OCI-LY7 (cell line): ENCODE data around the gene CYB561. TPM values are rescaled to one million over a fixed set of nuclear protein-coding genes. Genes with fewer than 3 reads are reported as not detected.

Experiments
- BruUV-seq: library from RNA; stranded (reverse); fragments of 400-500 nt; replicated peaks from 2 replicates; lab custom pipeline; 2021; lab: Mats Ljungman, UMichigan
- CTCF ChIA-PET: fragments of 300-600 bp; sonication (Branson Sonifier 250); formaldehyde crosslinking; loops from one replicate; lab custom pipeline; 2022; ENCODE audit warnings: antibody characterized with exemption; ENCODE audit not compliant: unreplicated experiment; lab: Charles Lee
- POLR2A ChIA-PET: fragments of 300-600 bp; sonication (Branson Sonifier 250); formaldehyde crosslinking; loops from one replicate; lab custom pipeline; 2022; ENCODE audit warnings: antibody characterized with exemption; lab: Charles Lee
- DNase-seq: peaks from one replicate; pipeline ENCODE4 v3.0.0-alpha.2; 2015; ENCODE audit warnings: low spot score
- H2AFZ ChIP-seq: fragments of 200-600 bp; sonication (generic), shearing (Covaris generic); 2 replicates; pipeline ENCODE4 v1.6.1; 2014; ENCODE audit warnings: mild to moderate bottlenecking, antibody characterized with exemption, low read length, moderate library complexity
- H3K27ac ChIP-seq: fragments of 200-600 bp; sonication (generic); 2 replicates; pipeline ENCODE4 v1.5.1; 2014; ENCODE audit warnings: mixed run types, low read depth, mild to moderate bottlenecking, moderate library complexity, low read length, inconsistent platforms; ENCODE audit not compliant: poor library complexity, severe bottlenecking
- H3K36me3 ChIP-seq: fragments of 200-600 bp; sonication (generic); 2 replicates; pipeline ENCODE4 v1.6.1; 2014; ENCODE audit warnings: mild to moderate bottlenecking, antibody characterized with exemption, low read length, moderate library complexity, mixed read lengths; ENCODE audit not compliant: insufficient read depth
- H3K4me1 ChIP-seq: fragments of 200-600 bp; sonication (generic); 2 replicates; pipeline ENCODE4 v1.5.1; 2014; ENCODE audit warnings: mild to moderate bottlenecking, low read length; ENCODE audit not compliant: insufficient read depth, poor library complexity, severe bottlenecking
- H3K4me2 ChIP-seq: fragments of 200-600 bp; sonication (generic); 2 replicates; pipeline ENCODE4 v1.6.1; 2014; ENCODE audit warnings: mild to moderate bottlenecking, low read length
- H3K4me3 ChIP-seq: fragments of 200-600 bp; sonication (generic); 2 replicates; pipeline ENCODE4 v1.5.1; 2014; ENCODE audit warnings: mild to moderate bottlenecking, low read depth, low read length; ENCODE audit not compliant: poor library complexity, severe bottlenecking
- H3K79me2 ChIP-seq: fragments of 200-600 bp; sonication (generic); 2 replicates; pipeline ENCODE4 v1.6.1; 2016; ENCODE audit warnings: low read depth, mild to moderate bottlenecking, low read length, moderate library complexity, mixed read lengths; ENCODE audit not compliant: insufficient read depth
- H3K9me2 ChIP-seq: fragments of 200-600 bp; sonication (generic); 2 replicates; pipeline ENCODE4 v1.6.1; 2016; ENCODE audit warnings: mild to moderate bottlenecking, low read length, mixed read lengths; ENCODE audit not compliant: insufficient read depth
- H3K9me3 ChIP-seq: fragments of 200-600 bp; sonication (generic); 2 replicates; pipeline ENCODE4 v1.6.1; 2014; ENCODE audit warnings: mild to moderate bottlenecking, mixed run types, low read length, mixed read lengths
- H4K20me1 ChIP-seq: fragments of 200-600 bp; sonication (generic); 2 replicates; pipeline ENCODE4 v1.6.1; 2014; ENCODE audit warnings: mild to moderate bottlenecking, antibody characterized with exemption, low read length, moderate library complexity, mixed read lengths; ENCODE audit not compliant: insufficient read depth
- EZH2phosphoT487 ChIP-seq: fragments of 200-600 bp; sonication (generic); IDR thresholded peaks from 2 replicates; pipeline ENCODE4 v1.6.1; 2018; ENCODE audit warnings: low read depth, borderline replicate concordance, mild to moderate bottlenecking, mixed run types, antibody characterized with exemption, low read length, moderate library complexity, mixed read lengths
- intact Hi-C: fragments of 100-400 bp; cut with micrococcal nuclease; formaldehyde crosslinking; loops from one replicate; pipeline ENCODE4 v1.10.0; 2022; ENCODE audit not compliant: unreplicated experiment
- total RNA-seq, 2 experiments: library from RNA; depleted of rRNA in 1 of 2; stranded (reverse); fragments of >200 nt in 1 of 2; shearing (Covaris generic) in 1 of 2; gene quantifications; 2 replicates each; pipeline ENCODE4 v1.2.3, GENCODE V29; 2014 to 2022
- TF ChIP-seq, protein P1 (sequence below): fragments of 200-600 bp; sonication (generic); conservative IDR thresholded peaks from 2 replicates; pipeline ENCODE4 v1.5.1; 2014; ENCODE audit warnings: mild to moderate bottlenecking, antibody characterized with exemption, low read length, moderate library complexity, mixed read lengths

CYB561 gene
- total RNA-seq, 2 experiments from 2014 or later, result not detected

DNA sequence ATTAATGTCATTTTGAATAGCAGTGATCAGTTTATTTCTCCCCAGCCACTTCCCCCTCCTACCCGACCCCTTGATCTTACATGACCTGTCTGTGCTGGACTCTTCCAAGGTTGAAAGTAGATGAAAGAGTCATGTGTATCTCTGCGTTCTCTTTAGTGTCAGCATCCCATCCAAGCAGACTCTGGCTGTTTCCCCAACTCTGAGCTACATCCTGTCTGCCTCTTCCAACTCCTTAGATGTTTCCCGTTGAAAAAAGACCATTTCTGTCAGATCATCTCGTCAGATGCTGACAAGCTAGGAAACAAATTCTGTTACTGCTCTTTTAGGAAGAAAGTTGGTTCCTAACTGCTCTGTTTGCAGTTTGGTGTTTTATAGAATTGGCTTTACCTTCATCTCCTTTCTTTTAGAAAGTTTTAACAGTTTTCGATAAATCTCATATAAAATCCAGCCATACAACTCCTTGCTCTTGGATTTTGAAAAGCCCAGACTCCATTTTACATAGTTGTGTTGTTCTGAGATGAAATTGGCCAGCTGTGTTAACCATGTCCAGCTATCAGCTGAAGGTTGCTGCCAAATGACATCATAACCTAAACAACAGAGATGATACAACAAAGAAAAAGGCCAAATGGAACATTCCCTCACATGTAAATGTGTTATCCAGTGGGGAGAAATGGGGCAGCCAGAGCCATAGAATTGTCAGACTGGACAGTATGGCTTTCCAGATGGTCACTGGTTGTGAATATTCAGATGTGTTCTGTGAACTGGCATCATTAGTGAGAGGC is 43.5 kb downstream of the CYB561 start:
- ChIA-PET POLR2A (interaction anchor here (0.6 kb wide), 1 partner anchor 201 kb away, joined by 4 read pairs; no protein-coding TSS in a partner anchor), CTCF (no interaction called here)
- Histone ChIP-seq H3K4me3 (no peak overlapping the region), H3K36me3 (no peaks in the 10 kb centered on the region), H4K20me1 (no peaks in the 10 kb centered on the region), H2AFZ (no peak overlapping the region), H3K9me3 (no peaks in the 10 kb centered on the region), H3K9me2 (no peaks in the 10 kb centered on the region), H3K27ac (no peak overlapping the region), H3K4me1 (peaks cover 8% of the 10 kb centered on the region), H3K79me2 (no peaks in the 10 kb centered on the region), H3K4me2 (no peak overlapping the region)
- DNase-seq, result no peak
- BruUV-seq, result no TSS peak
- no peak for TF ChIP-seq EZH2phosphoT487
- TF ChIP-seq, protein P1, sequence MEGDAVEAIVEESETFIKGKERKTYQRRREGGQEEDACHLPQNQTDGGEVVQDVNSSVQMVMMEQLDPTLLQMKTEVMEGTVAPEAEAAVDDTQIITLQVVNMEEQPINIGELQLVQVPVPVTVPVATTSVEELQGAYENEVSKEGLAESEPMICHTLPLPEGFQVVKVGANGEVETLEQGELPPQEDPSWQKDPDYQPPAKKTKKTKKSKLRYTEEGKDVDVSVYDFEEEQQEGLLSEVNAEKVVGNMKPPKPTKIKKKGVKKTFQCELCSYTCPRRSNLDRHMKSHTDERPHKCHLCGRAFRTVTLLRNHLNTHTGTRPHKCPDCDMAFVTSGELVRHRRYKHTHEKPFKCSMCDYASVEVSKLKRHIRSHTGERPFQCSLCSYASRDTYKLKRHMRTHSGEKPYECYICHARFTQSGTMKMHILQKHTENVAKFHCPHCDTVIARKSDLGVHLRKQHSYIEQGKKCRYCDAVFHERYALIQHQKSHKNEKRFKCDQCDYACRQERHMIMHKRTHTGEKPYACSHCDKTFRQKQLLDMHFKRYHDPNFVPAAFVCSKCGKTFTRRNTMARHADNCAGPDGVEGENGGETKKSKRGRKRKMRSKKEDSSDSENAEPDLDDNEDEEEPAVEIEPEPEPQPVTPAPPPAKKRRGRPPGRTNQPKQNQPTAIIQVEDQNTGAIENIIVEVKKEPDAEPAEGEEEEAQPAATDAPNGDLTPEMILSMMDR, result no peak
- intact Hi-C loops, result loop anchor here (5.0 kb wide), 1 partner anchor 1320 kb away; no protein-coding TSS in a partner anchor

DNA sequence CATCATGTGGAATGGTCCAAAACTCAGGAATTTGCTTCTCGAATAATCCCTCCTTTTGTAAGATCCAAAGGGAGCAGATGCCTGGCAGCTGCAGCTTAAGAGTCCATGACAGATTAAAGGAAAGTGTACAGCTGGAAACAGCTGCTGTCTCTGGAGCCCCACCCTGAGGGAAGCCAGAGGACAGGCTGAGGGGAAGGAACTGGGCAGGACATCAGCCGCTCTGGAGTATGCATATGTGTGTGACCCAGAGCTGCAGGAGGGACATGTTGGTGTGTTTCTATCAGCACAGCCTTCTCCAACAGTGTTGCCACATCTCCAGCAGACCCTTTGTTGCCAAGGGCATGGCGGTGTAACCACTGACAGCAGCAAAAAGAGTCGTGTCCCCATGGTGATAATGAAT is 46.2 kb downstream of the CYB561 start:
- Histone ChIP-seq H3K4me3 (no peak overlapping the region), H3K9me3 (no peaks in the 10 kb centered on the region), H3K4me1 (peaks cover 8% of the 10 kb centered on the region), H3K9me2 (no peaks in the 10 kb centered on the region), H3K4me2 (no peak overlapping the region), H3K36me3 (no peaks in the 10 kb centered on the region), H2AFZ (no peak overlapping the region), H3K79me2 (no peaks in the 10 kb centered on the region), H4K20me1 (no peaks in the 10 kb centered on the region), H3K27ac (no peak overlapping the region)
- no peak for DNase-seq
- intact Hi-C loops, result loop anchor here (5.0 kb wide), 1 partner anchor 1318 kb away; no protein-coding TSS in a partner anchor
- TF ChIP-seq, protein P1, result no peak
- no peak for TF ChIP-seq EZH2phosphoT487
- ChIA-PET POLR2A (no interaction called here), CTCF (no interaction called here)
- BruUV-seq, result no TSS peak

DNA sequence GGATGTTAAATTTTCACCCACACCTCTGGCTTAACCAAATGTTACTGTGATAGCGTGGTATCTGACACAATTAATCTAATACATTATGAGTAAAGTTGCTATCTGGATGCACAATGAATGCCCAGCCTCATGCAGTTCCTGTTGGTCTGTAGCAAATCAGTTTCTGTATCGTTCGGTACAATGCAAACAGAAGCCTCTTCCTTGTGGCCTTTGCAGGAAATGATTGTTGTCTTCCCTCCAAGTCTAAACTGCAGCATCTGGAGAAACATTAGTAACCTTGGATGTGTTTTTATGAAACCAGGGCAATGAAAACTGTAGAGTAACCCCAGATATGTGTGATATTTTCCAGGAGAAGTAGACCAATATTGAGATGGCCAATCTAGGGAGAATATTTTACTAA is 46.8 kb downstream of the CYB561 start:
- no peak for TF ChIP-seq EZH2phosphoT487
- TF ChIP-seq, protein P1, result no peak
- Histone ChIP-seq H3K9me3 (no peaks in the 10 kb centered on the region), H3K79me2 (no peaks in the 10 kb centered on the region), H3K9me2 (no peaks in the 10 kb centered on the region), H3K4me1 (peaks cover 8% of the 10 kb centered on the region), H3K4me2 (no peak overlapping the region), H3K36me3 (no peaks in the 10 kb centered on the region), H3K4me3 (no peak overlapping the region), H3K27ac (no peak overlapping the region), H4K20me1 (no peaks in the 10 kb centered on the region), H2AFZ (no peak overlapping the region)
- no TSS peak for BruUV-seq
- intact Hi-C loops, result no loop called here
- ChIA-PET POLR2A (no interaction called here), CTCF (no interaction called here)
- DNase-seq, result no peak
